ENCODE measurements around the gene CACNA1D. TPM values are rescaled to one million over a fixed set of nuclear protein-coding genes. Genes with fewer than 3 reads are reported as not detected.

The CACNA1D gene
- total and polyA plus RNA-seq, 2 donors from 2014 or later: 3.7 to 35.7 TPM

DNA sequence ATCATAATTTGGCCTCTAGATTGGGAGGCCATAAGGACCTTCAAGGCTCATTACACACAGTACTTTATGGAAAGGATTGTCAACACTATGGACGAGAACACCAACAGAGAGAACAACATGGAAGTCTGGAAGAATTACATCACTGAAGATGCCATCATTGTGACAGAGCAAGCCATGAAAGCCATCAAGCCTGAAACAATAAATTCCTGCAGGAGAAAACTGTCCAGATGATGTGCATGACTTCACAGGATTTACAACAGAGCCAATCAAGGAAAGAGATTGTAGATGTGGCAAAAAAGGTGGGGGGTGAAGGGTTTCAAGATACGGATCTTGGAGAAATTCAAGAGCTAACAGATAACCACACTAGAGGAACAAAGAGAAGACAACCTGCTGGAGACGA is 367.8 kb downstream of the CACNA1D start:
- intact Hi-C loops (cut with DNase I): no loop called here
- DNase-seq (no peak), FAIRE-seq (no peak)
- no peak overlapping the region for H3K9ac ChIP-seq (ENCODE audit: low read length in 3 of 3)
- TF ChIP-seq, protein P1, sequence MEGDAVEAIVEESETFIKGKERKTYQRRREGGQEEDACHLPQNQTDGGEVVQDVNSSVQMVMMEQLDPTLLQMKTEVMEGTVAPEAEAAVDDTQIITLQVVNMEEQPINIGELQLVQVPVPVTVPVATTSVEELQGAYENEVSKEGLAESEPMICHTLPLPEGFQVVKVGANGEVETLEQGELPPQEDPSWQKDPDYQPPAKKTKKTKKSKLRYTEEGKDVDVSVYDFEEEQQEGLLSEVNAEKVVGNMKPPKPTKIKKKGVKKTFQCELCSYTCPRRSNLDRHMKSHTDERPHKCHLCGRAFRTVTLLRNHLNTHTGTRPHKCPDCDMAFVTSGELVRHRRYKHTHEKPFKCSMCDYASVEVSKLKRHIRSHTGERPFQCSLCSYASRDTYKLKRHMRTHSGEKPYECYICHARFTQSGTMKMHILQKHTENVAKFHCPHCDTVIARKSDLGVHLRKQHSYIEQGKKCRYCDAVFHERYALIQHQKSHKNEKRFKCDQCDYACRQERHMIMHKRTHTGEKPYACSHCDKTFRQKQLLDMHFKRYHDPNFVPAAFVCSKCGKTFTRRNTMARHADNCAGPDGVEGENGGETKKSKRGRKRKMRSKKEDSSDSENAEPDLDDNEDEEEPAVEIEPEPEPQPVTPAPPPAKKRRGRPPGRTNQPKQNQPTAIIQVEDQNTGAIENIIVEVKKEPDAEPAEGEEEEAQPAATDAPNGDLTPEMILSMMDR (IDR thresholded peaks at IDR 0.05; ENCODE audit: borderline replicate concordance, extremely low read depth, insufficient read depth): no peak
- H3K27ac ChIP-seq (ENCODE audit: low read depth in 2 of 2, low read length in 2 of 2): no peak overlapping the region
- peaks cover 0 to 8% (median 4%) of the 10 kb centered on the region in 3 donors for H3K4me1 ChIP-seq (ENCODE audit: control insufficient read depth in 2 of 3, insufficient read depth in 2 of 3, low read depth in 1 of 3, low read length in 3 of 3)
- no peaks in the 10 kb centered on the region for H3K9me3 ChIP-seq (ENCODE audit: control insufficient read depth in 2 of 3, insufficient read depth in 1 of 3, low read length in 3 of 3)
- no peaks in the 10 kb centered on the region for H3K27me3 ChIP-seq (ENCODE audit: control insufficient read depth, insufficient read depth, low read length)
- no peak overlapping the region for H3K4me3 ChIP-seq (ENCODE audit: low read length in 3 of 3)
- H3K36me3 ChIP-seq (ENCODE audit: control insufficient read depth in 2 of 3, insufficient read depth in 3 of 3, low read length in 3 of 3): peaks cover 3 to 8% (median 6%) of the 10 kb centered on the region in 3 donors

GRCh38 chr3:53863145-53863544 is 368.7 kb downstream of the CACNA1D start:
- Histone ChIP-seq H3K9ac (ENCODE audit: low read length in 3 of 3) (no peak overlapping the region), H3K36me3 (ENCODE audit: control insufficient read depth in 2 of 3, insufficient read depth in 3 of 3, low read length in 3 of 3) (peaks cover 8 to 11% (median 9%) of the 10 kb centered on the region in 3 donors), H3K27ac (ENCODE audit: low read depth in 2 of 2, low read length in 2 of 2) (no peak overlapping the region), H3K27me3 (ENCODE audit: control insufficient read depth, insufficient read depth, low read length) (no peaks in the 10 kb centered on the region), H3K9me3 (ENCODE audit: control insufficient read depth in 2 of 3, insufficient read depth in 1 of 3, low read length in 3 of 3) (no peaks in the 10 kb centered on the region), H3K4me3 (ENCODE audit: low read length in 3 of 3) (no peak overlapping the region), H3K4me1 (ENCODE audit: control insufficient read depth in 2 of 3, insufficient read depth in 2 of 3, low read depth in 1 of 3, low read length in 3 of 3) (peaks cover 0 to 4% (median under 1%) of the 10 kb centered on the region in 3 donors)
- intact Hi-C loops (cut with DNase I): no loop called here
- DNase-seq: no peak
- no peak for FAIRE-seq
- TF ChIP-seq, protein P1 (IDR thresholded peaks at IDR 0.05; ENCODE audit: borderline replicate concordance, extremely low read depth, insufficient read depth): no peak

Other genes with a start within 250 kb of the CACNA1D start
- gene TKT, start 238.6 kb upstream of the CACNA1D start, total RNA-seq: 182 TPM
- 224 TPM for gene TKT, start 238.6 kb upstream of the CACNA1D start, polyA plus RNA-seq (ENCODE audit: insufficient read depth, low read depth, low replicate concordance)
- gene DCP1A, start 147.1 kb upstream of the CACNA1D start, total RNA-seq: 21.0 TPM
- gene DCP1A, start 147.1 kb upstream of the CACNA1D start, polyA plus RNA-seq (ENCODE audit: insufficient read depth, low read depth, low replicate concordance): 4.9 TPM

All from kidney (tissue), 14 donors.